HL-60 (cell line): Measurements from ENCODE around the gene TMEM26.

Source experiments
- CTCF ChIP-seq: IDR thresholded peaks from one replicate; pipeline ENCODE4 v1.5.1; 2011; ENCODE audit warnings: low read length, control low read depth, inconsistent platforms; ENCODE audit not compliant: insufficient read depth
- POLR2AphosphoS5 ChIP-seq: IDR thresholded peaks from 2 replicates; pipeline ENCODE4 v1.6.1; 2012; ENCODE audit warnings: low read depth

GRCh38 chr10:61455656-61456055 is 2.5 kb upstream of the TMEM26 start:
- TF ChIP-seq CTCF (no peak), POLR2AphosphoS5 (no peak)
